NK-92 (cell line): ENCODE results near the gene MYO3B.

Experiments used
- DNase-seq: peaks from one replicate; lab custom pipeline; 2025; ENCODE audit not compliant: unreplicated experiment; lab: John Stamatoyannopoulos, UW

The MYO3B gene

GRCh38 chr2:170292415-170292814 lies 114.5 kb downstream of the MYO3B start:
- DNase-seq, result no peak

DNA sequence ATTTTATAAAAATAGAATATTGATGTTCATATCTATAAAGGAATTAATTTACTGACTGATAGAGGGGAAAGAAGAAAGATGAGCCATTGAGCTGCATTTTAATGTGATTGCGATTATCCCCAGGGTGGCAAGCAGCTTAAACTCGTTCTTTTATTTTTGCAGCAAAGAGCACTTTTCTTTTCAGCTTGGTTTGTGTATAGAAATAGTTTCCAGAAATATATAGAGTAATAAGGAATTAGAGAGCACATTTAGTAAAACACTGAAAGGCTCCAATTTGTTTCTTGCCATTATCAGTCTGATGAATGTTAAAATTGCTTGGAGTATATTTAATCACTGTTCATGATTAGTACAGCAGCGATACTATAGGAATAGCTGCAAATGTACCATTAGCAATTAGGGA lies 119.5 kb downstream of the MYO3B start:
- no peak for DNase-seq

DNA sequence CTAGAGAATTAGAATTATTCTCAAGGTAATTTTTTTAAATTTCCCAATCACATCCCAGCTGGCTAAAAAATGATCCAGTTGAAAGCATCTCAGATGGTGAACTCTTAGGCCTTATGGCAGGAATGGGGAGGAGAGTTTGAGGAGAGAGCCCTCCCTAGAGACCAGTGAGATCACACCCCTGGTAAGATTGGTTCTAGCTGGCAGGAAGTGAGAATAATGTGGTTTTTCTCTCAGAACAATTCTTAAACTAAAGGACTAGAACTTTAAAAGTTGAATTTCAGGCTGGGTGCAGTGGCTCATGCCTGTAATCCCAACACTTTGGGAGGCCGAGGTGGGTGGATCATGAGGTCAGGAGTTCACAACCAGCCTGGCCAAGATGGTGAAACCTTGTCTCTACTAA lies 120.2 kb downstream of the MYO3B start:
- DNase-seq, result no peak

- DNase-seq, result no peak
Observed at GRCh38 chr2:170298861-170299429, 121.0 kb downstream of the MYO3B start.

- DNase-seq, result no peak
Observed at GRCh38 chr2:170300993-170301392, 123.0 kb downstream of the MYO3B start.

DNA sequence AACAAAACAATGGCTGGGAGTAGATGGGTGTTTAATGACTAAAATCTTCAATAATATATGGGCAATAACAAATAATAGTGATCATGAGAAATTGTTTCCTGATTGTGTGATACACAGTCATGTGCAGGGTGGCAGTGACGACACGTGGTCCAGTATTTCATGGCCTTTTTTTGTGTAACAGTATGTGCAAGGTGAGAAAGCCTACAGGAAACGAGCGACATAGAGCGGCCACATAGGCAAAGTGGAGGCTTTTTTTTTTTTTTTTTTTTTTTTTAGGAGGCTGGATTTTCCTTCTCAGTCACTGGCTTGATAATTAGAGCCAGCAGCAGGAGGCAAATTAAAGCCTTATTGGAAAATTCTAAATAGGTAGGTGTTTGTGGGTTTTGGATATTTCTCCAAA lies 123.7 kb downstream of the MYO3B start:
- no peak for DNase-seq

DNA sequence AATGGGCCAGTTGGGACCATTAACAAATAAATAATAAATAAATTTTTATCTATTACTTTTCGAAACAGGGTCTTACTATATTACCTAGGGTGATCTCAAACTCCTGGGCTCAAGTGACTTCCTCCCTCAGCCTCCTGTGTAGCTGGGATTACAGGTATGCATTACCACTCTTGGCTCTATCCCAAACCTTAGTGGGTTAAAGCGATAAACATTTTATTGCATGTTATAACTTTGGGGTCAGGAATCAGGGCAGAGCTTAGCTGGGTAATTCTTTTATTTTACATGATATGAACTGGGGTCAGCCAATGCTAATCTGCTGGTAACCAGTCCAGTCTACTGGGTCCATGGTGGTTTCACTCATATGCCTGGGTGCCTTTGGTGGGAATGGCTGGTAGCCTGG lies 127.8 kb downstream of the MYO3B start:
- no peak for DNase-seq

GRCh38 chr2:170306293-170306873 lies 128.4 kb downstream of the MYO3B start:
- no peak for DNase-seq

DNA sequence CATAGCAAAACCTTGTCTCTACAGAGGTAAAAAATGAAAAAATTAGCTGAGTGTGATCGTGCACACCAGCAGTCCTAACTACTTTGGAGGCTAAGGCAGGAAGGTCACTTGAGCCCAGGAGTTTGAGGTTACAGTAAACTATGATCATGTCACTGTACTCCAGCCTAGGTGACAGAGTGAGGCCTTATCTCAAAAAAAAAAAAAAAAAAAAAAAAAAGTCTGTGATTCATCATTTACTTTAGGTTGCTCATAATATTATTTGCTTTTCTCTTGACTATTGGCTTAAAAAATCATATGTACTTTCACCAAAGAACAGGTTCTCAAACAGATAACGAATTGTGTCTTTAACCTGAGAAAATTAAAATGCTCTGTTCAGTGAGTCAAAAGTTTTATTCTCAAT lies 129.1 kb downstream of the MYO3B start:
- no peak for DNase-seq

DNA sequence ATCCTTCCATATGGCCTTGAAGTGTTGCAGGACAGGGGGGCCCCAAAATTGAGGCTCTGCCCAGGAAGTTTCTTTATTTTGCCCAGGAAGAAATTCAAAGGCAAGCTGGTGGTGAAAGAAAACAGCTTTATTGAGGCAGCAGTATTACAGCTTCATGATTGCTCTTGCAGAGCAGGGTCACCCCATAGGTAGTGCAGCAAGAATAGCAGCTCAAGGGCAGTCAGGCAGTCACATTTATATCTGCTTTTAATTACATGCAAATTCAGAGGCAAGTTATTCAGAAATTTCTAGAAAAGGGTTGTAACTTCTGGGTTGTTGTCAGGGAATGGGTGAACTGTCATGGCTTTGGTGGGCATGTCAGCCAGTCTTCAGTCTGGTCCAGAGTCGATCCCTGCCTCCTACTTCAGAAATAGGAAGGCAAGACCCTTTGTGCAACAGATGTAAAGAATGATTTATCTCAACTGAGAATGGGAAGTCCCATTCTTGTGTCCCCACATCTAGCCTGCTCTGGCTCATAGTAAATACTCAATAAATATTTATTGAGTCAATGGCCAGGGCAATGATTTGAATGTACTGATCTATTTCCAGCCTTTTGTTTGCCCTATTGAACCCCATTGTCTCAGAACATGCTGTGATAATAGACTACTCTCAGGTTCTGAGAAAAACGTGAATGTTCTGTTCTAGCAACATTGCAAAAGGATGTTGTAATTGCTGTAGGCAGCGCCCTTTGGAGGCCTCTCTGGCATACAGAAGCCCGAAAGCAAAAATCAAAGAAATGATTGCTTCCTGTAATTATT lies 129.8 kb downstream of the MYO3B start:
- no peak for DNase-seq

- no peak for DNase-seq
Observed at GRCh38 chr2:170310876-170311502, 133.0 kb downstream of the MYO3B start.

- DNase-seq, result no peak
Observed at GRCh38 chr2:170313347-170313991, 135.5 kb downstream of the MYO3B start.

- no peak for DNase-seq
Observed at GRCh38 chr2:170313992-170314348, 136.0 kb downstream of the MYO3B start.

DNA sequence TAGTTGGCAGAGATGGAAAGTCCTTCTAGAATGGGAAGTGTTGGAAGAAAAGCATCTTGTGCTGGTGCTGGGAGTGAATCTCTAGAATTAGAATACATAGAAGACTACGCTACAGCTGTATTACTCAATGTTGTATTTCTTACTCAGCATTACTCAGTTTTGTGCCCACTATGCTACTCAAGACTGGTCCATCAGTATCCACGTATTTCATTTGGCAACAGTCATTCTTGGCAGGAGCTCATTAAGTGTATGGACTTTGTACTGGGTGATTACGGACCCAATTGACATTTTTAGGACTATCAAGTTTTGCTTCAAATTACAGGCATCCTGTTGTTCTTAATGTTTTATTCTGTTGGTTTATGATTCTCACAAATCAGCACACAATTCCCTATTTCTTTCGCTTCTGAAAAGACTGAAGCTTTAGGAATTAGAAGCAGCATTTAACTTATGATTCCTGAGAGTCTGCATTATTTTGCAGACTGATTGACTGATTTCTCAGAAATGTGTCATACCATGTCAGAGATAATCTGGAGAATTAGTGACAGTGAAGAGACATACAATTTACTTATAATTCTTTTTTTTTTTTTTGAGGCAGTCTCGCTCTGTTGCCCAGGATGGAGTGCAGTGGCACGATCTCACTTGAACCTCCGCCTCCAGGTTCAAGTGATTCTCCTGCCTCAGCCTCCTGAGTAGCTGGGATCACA lies 136.9 kb downstream of the MYO3B start:
- DNase-seq, result no peak

DNA sequence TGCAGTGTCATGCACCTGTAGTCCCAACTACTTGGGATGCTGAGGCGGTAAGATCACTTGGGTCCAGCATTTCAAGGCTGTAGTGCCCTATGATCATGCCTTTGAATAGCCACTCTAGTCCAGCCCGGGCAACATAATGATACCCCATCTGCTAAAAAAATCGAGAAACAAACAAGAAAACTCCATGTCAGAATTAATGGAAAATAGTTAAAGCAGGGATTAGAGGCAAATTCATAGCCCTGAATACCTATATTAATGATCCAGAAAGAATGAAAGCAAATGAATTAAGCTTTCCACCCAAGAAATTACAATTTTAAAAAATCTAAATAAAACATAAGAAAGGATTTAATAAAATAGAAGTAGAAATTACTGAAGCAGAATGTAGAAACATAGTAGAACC lies 143.0 kb downstream of the MYO3B start:
- no peak for DNase-seq

DNA sequence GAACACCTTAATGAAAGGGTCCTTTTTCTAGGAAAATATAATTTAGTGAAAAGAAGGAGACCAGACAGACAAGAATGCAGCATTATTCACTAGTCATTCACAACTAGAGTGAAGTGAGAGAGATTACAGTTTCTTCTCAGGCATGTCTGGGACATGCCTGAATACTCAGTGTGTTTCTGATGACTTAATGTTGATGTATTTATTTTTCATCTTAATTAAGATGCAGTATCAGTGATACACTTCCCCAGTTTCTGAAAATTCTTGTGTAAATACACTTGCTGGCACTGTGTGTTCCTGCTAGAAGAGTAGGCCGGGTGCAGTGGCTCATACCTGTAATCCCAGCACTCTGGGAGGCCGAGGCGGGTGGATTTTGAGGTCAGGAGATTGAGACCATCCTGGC lies 143.6 kb downstream of the MYO3B start:
- DNase-seq, result no peak

DNA sequence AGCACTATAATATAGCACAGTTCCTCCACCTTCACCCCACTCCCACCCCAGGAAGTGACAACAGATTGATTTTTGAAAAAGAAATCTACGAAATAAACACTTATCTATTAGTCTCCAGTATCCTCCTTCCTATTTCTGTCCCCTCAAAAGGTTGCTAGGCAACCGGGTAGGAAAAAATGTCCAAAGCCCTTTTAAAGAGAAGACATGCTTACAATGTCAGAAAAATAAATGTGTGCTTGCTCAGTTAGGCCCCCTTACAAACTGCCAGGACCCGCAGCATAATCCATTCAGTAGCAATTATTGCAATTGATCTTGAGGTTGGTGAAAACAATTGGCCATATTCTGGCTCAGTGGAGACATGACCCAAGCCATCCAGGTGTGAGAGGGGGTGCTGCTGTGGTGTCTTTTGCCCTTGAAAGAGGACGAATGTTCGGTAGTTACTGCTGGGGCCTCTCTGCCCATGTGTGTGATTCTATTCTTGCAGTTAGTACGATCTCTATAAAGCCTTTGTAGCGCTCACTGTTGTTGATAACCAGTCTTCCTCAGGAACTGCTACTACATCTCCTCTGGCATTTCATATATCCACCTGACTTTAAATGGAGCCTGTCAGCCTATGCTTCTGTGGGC lies 144.3 kb downstream of the MYO3B start:
- DNase-seq, result no peak

DNA sequence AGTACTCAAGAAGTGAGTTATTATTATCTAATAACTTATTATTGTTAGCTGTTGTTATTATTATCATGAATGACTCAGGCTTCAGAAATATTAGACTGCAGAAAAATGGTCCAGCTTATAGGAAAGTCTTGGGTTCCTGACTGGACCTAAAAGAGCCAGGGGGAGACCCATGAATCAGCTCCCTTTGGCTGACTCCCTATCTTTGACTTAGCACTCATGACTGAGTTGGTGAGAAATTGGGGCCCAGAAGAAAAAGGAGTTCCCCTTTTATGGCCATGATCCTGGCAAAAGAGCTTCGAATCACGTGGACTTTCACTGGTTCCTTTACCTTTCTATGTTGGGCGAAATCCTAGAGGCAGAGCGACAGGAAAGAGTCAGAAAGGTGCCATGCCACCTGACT lies 145.8 kb downstream of the MYO3B start:
- DNase-seq, result no peak

DNA sequence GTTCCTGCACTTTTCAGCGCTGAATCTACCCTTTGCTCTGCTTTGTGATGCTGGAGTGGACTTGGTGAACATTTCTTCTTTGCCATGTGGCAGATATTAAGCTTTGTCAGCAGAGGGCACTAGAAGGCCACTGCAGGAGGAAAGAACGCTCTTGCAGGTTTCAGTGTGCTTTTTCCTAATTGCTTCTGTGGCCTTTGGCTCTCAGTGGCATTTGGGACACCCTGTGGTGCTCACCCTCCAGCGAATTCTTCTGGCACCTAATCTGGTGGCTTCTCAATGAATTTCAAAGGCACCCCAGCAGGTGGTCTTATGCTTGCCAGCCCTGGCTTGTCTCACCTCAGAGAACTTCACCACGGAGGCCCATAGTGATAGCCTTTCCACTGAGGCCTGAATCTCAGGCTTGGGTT lies 146.7 kb downstream of the MYO3B start:
- DNase-seq, result no peak

GRCh38 chr2:170330881-170331280 lies 152.9 kb downstream of the MYO3B start:
- no peak for DNase-seq
